HK-2 (cell line): ENCODE results near the gene SIX3.
A peak's percentile ranks its signal among the peaks of the same experiment; 100 is the strongest.

Experiments
- DNase-seq: peaks from one replicate; pipeline ENCODE4 v3.0.0-alpha.2; 2018; ENCODE audit not compliant: unreplicated experiment

SIX3 gene

DNA sequence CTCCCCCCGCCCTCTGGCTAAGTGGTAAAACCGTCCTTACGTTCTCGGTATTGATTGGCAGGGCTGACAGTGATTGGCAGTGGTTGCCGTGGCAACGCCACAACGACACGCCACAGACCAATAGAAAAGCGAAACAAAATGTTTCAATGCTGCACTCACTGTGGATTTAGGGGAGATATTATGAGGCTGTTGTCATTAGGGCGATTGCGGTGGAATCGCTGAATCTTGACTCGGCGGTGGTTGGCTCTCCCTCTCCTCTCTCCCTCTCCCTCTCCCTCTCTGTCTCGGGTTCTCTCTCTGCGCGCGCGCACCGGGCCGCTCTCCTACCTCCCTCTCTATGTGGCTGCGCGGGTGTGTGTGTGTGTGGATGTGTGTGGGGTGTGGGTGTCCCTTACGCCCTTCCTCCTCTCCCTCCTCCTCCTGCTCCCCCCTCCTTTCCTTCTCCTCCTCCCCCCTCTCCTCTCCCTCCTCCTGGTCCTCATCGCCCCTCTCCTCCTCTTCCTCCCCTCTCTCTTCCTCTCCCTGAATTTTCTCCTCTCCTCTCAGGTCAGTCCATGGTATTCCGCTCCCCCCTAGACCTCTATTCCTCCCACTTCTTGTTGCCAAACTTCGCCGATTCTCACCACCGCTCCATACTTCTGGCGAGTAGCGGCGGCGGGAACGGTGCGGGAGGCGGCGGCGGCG lies at the start of gene SIX3:
Gene SIX3 (plus strand): TSS at position 152 of the 684 bp plus-strand sequence. CDS start 403 bp downstream, at position 555.
- DNase-seq: no peak

DNA sequence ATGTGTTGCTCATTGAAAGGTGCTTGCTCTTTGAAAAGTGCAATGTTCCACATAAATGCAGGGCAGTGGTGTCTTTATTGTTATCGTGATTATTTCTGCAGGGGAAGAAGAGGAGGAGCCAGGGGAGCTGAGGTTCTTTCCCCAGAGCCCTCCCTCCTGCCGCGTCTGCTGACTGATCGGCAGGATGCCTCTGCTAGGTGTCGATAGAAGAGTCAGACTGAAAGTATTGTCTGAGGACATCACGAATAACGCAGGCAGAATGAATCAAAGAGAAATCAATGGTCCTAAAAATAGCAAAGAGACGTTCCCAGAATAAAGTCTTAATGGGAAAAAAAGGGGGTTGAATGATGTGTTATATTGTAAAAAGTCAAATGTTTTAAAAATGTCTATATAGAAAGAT lies 47.4 kb upstream of the SIX3 start:
- no peak for DNase-seq

DNA sequence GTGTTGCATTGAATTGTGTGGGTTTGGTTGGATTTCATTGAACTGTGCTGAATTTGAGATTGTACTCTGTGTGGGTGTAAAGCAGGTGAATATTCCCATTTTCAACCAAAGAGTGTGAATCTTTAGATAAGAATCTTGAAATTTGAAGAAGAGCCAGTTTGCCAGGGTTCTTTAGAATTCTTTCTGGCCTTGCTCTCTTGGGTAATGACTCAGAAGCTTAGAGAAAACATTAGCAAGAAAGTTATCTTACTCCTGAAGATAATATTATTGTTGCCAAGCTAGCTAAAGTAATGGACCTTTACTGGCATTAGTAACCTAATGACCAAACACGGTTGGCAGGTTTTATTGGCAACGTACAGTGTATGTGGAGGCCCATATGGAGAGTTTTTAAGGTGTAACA lies 46.4 kb upstream of the SIX3 start:
- no peak for DNase-seq

DNA sequence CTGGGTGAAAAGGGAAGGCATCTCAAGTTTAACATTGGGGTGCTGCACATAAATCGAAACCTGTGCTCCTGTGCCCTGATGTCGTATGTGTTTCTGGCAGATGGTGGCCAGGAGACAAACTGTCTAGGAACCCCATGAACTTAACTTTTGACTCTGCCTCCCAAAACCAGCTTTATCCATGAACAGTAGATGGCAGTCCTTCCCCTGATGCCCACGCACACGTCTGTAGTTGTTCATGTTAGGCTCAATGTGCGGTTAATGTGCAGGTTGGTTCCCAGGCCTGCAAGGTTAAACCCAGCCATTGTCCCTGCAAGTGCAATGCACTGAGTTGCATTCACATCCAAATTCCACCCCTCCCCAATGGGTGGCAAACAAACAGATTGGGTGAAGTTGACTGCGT lies 44.1 kb upstream of the SIX3 start:
- no peak for DNase-seq

DNA sequence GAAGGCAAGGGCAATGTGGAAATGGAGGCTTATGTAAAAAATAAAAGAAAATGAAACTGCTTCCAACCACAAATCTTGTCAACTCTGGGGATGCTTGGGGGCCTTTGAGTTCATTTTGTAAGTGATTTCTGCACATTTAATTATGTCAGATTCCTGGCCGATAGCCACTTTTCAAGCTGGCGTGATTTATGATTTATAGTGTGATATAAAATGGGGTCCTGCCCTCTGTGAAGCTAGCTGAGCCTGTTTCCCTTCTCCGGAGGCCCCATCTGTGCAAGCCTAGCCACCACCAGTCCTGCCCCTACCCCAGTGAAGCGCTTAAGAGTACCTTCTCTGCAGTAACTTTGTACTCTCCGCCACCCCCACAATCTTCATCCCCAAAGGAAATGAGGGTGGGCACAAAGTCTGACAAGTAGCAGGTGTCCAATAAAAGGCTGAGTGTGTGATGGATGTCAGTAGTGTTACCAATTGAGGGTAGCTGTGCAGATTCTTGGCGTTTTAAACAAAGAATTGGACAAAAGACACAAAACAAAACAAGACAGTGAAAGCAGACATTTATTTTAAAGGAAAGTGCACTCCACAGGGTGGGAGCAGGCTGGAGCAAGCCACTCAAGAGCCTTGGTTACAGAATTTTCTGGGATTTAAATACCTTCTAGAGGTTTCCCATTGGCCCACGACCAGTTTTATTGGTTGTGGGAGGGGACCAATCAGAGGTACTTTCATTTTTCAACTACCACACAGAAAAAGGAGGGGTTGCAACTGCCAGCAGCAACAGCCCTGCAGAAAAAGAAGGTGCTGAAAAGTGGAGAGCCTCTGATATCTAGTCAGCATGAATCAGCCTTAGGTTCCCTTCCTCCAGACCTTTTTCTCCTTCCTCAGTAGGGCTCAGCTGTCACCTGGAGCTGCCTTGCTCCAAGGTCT lies 39.0 kb upstream of the SIX3 start:
- no peak for DNase-seq

DNA sequence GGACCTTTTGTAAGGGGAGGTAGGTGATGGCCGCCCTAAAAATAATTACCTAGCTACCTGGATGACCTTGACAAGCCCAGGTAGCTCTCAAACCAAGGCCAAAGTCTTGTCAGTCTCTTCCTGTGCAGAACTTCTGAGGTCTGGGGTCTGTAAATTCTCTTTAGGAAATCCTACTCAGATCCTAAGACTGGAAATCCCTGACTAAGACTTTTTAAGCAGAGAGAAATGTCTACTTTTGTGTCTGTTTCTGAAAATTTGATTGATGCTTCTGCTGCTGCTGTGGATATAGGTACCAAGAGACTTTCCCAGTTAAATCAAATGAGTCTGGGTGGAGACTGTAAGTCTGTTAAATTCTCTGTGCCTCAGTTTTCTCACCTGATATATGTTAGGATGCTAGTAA lies 36.9 kb upstream of the SIX3 start:
- DNase-seq: no peak

DNA sequence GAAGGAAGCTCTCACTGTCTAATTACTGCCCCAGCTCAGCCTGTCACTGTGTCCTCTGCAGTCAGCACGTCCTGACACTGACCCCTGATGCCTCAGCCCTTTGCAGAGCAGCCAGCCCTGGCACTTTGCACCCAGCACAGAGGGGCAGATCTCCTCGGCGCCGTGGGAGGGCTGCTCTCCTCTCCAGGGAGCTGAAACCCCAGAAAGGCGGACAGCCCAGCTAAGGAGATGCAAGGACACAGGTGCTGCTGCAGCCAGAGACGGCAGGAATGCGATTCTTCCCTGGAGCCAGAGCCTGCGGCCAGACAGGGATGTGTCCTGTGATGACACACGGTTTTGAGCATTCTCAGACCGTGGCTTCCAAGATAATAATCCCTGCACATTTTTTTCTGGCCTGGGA lies 34.5 kb upstream of the SIX3 start:
- no peak for DNase-seq

DNA sequence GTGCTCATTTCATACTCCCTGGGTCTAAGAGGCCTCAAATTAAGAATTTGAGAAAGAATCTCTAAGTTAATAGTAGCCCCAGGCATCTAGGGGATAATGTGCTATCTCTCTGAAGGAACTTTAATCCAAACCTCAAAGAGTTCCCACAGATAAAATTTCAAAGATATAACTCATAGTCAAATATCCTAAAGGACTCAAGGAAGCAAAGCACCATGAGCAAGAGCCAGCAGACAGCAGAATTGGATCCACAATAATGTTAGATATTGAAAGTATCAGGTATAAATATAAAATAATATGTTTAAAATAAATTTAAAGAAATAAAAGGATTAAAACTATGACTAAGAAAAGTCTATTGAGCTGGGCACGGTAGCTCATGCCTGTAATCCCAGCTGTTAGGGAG lies 31.7 kb upstream of the SIX3 start:
- DNase-seq: no peak

DNA sequence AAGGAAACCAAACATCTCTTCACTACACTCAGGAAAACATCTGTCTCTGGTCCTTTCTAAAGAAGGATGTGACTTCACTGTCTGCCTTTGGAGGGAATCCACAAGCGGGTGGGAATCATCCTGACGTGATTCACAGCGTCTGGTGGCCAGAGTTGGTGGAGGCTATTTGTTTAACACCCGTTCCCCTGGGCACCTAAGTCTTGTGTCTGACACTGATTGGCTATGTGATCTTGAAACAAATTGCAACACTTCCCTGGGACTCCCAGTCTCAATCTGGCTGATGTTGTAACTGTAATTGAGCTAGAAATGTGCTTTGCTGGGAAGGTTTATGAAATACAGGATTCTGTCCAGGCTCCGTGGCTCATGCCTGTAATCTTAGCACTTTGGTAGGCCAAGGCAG lies 28.8 kb upstream of the SIX3 start:
- no peak for DNase-seq

DNA sequence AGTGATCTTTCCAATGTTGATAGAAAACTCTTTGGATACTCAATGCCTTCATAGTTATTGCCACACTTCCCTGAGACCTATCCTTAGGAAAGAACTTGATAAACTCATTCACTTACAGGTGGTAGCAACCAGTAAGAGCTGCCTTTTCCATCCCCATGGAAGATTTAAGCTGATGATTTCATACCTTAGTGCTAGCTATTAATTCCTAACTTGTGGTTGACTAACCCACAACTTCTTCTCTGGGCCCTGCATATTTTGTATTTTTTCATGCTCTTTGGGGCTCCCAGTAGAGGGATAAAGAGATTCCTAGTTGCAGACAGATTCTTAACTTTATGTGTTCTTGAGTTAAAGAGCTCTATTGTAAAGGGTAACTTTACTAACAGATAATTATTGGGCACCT lies 25.2 kb upstream of the SIX3 start:
- DNase-seq: no peak

DNA sequence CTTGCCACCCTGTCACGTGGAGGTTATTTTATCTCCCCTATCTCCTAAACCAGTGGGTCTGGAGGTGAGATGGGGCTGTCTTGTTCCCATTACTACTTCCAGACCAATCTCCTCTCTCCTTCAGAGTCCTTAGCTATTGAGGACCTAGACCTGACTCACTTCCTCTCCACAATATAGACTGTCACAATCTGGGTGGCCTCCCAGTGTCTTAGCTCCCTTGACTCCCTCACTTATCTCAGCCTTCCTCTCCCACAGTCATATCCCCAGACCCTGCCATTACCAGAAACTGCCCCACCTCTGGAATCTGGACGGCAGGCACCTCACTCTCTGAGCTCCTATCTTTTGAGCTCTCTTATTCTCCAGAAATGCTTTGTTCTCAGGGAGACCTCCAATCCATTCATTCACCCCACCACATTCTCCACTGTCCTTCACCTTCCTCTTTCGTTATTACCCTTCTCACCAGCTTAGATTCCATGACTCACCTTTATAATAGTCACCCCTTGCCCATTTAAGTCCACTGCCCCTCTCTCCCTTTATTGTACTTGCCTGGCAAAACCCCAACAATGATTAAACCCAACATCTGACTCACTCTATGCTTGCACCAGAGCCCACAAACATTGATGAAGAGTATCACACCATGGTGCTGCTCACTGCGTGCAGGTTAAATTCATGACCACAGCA lies 23.3 kb upstream of the SIX3 start:
- peak; percentile 29 for DNase-seq

DNA sequence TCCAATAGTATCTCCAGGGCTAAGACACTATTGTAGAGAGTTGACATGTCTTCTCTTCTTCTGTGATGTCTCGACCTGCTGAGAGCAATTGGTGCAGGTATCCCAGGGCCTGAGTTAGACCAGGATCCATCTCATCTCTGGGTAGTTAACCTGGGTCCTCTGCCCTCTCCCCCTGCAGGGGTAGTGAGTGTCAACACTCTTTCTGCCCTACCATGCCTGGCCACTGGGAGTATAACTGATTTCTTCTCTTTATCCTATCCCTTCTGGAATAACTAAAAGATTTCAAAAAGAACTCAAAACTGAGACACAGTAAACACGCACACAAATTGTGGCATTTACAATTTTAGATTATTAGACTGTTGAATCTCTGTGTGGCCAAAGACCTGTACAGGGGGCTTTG lies 20.8 kb upstream of the SIX3 start:
- DNase-seq: no peak

DNA sequence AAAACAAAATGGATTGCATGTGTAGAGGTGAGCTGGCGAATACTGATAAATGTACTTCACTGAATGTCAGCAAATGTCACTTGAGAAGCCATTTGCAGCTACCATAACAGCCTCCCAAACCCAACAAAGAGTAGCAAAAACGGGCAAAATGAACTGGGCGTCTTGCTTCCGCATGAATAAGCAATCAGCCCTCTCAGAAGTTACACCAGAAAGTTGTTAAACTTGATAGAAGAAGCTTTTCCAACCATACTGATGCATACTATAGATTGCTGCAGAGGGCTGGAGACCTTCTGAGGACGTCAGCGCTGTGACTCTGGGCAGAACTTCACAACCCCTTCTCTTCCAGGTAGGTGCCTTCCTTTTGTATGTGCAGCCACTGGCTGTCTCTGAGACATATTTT lies 18.7 kb upstream of the SIX3 start:
- no peak for DNase-seq

DNA sequence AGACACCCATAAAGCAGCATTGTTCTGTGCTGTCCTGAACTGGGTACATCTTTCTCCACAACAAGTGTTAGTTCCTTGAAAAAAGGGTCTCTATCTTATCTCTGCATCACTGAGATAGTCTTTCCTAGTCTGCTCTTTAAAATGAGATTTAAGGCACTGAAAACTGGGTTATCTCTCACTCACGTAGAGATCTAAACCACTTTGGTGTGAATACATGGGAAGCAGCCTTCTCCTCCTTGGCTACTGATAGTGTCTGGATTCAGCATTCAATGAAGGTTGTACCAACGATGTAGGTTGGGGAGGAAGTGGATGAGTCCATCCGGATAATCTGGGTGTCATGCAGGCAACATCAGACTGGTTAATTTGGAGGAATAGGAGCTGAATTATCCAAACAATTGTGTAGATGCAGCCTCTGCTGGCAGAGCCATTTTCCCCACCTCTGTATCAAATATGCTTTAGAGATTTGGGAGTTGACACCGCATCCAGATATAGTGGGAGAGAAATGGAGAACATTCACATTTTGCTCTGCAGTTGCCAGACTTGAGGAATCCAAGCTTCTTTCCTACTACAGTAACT lies 15.9 kb upstream of the SIX3 start:
- no peak for DNase-seq

DNA sequence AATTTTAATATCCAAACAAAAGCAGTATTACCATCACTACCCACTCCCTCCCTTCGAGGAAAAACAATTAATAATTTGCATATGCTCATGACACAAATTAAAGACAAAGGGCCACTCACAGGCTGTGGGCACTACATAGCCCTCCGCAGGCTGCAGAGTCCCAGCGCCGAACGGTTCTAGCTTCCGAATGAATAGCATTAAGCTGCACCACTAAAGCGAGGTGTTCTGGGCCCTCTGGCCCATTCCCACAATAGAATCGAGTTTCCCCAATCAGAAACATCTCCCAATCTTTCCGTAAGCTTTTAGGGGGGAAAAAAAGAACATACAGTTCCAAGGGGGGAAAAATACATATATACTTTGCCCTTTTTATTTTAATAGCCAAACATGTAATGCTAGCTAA lies 14.5 kb upstream of the SIX3 start:
- no peak for DNase-seq

DNA sequence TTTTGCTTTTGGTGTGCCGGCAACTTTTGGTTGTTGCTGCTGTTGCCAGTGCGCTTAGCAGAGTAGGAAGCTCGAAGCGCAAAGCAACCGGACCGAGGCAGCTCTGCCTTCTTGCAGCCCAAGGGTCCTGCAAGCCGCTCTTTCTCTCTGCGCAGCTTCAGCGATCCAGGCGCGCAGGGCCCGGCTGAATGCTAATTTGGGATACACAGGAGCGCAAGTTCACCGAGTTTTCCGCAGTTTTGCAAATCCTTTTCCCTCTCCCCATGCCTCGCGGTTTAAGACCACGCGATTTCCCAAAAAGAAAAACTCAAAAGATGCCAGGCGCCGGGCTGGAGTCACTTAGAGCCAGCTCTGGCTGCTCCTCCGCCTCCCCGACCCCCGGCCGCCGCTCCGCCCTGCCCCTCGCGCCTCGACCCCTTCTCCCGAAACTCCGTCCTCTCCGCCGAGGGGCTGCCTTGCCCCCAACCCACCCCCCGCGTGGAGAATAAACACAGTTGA lies 13.5 kb upstream of the SIX3 start:
- DNase-seq: no peak

DNA sequence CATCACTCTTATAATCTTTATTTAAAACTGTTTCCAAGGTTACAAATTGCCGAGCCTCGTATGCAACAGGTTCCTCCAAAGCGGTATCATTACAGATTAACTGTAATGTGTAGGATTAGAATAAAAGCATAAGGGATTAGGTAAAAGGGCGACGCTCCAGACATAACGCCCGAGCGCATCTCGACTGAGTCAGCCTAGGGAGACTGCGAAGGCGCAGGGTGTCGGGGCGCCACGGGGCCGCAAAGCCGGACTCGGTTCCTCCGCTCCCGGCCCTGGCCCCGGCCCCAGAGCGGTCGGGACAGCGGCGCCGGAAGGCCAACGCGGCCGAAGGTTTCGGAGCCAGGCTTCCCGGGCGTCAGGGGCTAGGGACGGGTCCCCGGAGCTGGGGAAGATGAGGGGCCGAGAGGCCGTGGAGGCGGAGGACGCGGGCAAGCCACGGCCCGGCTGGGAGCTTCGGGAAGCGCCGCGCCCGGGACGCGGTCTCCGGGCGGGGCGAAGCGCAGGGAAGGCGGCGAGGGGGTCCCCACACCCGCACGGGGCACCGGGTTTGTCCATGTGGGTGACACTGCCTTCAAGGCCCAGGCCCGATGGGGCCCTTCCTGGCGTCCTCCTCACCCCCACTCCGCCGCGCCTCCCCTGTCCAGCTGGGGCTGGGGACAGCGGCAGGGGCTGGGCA lies 12.9 kb upstream of the SIX3 start:
- no peak for DNase-seq

DNA sequence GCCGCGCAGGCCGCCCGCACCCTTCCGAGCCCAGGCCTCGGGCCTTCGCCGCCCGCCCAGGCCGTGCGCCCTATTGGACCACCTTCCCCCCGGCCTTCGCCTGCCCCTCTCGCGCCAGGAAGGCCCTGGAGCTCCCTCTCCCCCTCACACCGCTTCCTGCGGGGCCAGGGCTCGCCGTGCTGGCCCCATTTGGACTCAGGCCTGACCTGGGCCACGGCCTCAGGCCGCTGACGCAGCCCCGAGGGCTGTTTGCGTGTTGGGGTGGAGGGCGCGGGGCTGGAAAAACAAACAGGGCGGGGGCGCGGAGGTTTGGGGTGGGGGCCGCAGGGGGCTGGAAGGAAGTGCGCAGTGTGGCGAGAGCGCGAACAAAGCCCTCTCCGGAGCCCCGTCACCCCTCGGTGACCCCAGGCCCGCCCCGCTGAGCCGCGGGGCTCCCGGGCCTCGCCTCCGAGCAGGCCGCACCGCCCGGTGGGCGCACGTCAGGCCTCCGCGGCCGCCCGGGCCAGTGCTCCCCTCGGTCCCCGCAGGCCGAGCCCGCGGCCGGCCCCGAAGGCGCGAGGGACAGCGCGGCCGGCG lies 12.3 kb upstream of the SIX3 start:
- no peak for DNase-seq

DNA sequence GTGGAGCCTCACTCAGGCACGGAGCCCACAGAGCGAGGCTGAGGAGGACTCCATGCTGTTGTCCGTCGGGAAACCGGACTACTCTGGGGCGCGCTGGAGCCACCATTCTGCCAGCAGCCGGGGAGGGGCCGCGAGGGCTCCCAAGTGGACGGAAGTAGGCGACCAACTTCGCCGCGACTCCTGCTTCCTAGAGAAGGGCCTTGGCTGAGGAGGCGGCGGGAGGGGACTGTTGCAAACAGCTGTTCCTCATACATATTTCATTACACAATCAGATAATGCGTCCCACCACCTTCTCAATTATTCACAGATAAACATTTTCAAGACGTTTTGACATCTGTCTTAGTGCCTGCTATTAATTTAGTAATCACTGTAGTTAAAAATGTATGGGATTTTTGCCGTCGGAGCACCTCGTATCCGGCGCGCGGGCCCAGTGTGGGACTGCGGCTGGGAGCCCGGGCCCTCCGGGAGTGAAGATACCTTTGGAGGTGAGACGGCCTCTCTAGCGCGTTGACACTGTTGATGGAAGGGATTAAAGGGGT lies 11.7 kb upstream of the SIX3 start:
- no peak for DNase-seq

DNA sequence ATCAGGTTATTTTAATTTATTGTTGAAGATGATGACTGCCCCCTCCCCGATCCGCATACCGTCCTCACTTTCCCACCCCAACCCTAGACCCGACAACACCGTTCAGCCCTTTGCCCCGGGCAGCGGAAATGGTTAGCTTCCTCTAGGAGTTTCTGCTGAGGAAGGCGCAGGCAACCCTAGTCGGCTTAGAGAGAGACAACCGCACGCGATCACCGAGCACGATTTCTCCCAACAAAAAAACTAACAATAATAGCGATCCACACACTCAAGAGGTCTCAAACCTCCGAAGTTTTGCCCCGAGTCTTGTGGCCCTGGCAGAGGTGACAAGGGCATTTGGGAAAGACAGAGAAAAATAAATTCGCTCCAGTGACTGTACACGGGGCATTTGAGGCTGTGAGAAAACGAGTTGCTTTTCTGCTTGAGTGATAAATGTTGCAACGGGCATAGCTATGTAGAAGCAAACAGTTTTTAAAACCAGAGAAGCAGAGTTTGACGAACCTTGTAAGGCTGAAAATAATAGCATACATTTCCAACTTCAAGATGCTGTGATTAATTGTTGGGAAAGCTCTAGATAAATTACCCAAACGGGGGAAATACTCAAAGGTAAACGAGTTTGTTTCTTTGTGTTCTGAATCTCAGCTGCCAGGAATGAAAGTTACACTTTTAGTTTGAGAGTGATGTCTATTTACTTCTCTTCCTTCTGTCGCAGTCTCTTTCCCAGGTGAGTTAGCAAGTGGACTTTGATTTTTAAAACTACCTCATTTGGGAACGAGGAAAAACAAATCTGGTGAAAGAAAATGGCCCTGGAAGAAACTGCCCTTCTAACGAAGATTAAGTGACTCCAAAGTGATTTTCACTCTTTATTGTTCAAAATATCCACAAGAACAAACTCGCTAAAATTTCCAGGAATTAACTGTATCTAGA lies 11.0 kb upstream of the SIX3 start:
- DNase-seq: no peak
